GM12878 (cell line): Measurements from ENCODE around the gene HSD17B12. TPM values are rescaled to one million over a fixed set of nuclear protein-coding genes. Genes with fewer than 3 reads are reported as not detected.

Source experiments
- CREB1 ChIP-seq: IDR thresholded peaks from 2 replicates; pipeline ENCODE4 v1.6.1; 2012; ENCODE audit warnings: low read depth, mild to moderate bottlenecking, inconsistent platforms
- MEF2A ChIP-seq: IDR thresholded peaks from 2 replicates; pipeline ENCODE4 v1.6.1; 2011; ENCODE audit warnings: low read depth, mild to moderate bottlenecking, low read length, moderate library complexity; ENCODE audit not compliant: insufficient read depth
- MXI1 ChIP-seq: fragments of 150-350 bp; IDR thresholded peaks from 2 replicates; pipeline ENCODE4 v1.6.1; 2011; ENCODE audit warnings: low read depth, mild to moderate bottlenecking, inconsistent platforms, low read length, improper control_type of control experiment
- SREBF1 ChIP-seq: IDR thresholded peaks from 2 replicates; pipeline ENCODE4 v1.6.1; 2012; ENCODE audit warnings: mild to moderate bottlenecking, low read length
- SREBF2 ChIP-seq: IDR thresholded peaks from 2 replicates; pipeline ENCODE4 v1.6.1; 2012; ENCODE audit warnings: mild to moderate bottlenecking, low read length
- ZSCAN29 ChIP-seq: fragments of 450-650 bp; IDR thresholded peaks from 2 replicates; pipeline ENCODE4 v1.6.1; 2017; ENCODE audit warnings: mild to moderate bottlenecking, moderate library complexity
- polyA plus RNA-seq, 11 experiments: library from polyadenylated mRNA; depleted of rRNA in 4 of 11; unstranded in 6 of 11; stranded (reverse) in 5 of 11; fragments of >200 nt; fragmentation: Nextera tagmentation in 4 of 11; fragmentation: Illumina TruSeq in 1 of 11; extraction: Ambion mirVana in 4 of 11; extraction: Trizol in 1 of 11; gene quantifications; 1 replicate in 1 of 11; 2 replicates in 10 of 11; pipeline versions ENCODE4 v1.2.1 to v1.2.3, GENCODE V29; 2011 to 2016; ENCODE audit warnings: inconsistent platforms in 2 of 11, missing spikeins in 2 of 11, low read depth in 1 of 11
- total RNA-seq, 4 experiments: library from RNA; depleted of rRNA in 3 of 4; stranded (reverse); fragments of >200 nt in 3 of 4; fragmentation: Illumina TruSeq in 1 of 4; extraction: Trizol in 1 of 4; gene quantifications; 2 replicates each; pipeline versions ENCODE4 v1.2.1 to v1.2.3, GENCODE V29; 2013 to 2021
- TF ChIP-seq, protein P1 (sequence below): fragments of 450-650 bp; IDR thresholded peaks from 2 replicates; pipeline ENCODE4 v1.6.1; 2017; ENCODE audit warnings: mild to moderate bottlenecking, moderate library complexity
- TF ChIP-seq, protein P2 (sequence below): fragments of 450-650 bp; IDR thresholded peaks from 2 replicates; pipeline ENCODE4 v1.6.1; 2017; ENCODE audit warnings: antibody characterized with exemption, mild to moderate bottlenecking, moderate library complexity

The HSD17B12 gene
- total and polyA plus RNA-seq, 10 of the 15 experiments (the other 5 are each of a cell fraction or from before 2014, with no cell fraction given), result 23.6 to 88.0 (median 64.7) TPM

DNA sequence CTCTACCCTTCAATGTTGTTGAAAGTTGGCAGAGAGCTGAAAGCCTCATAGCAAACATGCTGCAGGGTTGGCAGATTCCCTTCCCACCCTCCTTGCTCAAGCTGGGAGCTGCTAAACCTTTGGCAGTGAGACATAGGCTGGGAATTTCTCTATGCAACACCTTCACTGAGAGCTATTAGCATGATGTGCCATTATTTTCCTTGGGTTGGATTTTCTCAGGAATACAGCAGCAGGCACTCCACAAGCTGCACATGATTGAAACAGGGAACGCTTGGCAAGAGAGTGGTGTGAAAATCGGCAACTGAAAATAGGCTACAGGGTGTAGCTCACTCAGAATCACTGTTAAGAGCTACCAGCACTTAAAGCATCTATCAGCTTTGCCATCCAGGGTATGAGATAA lies 190.5 kb downstream of the HSD17B12 start (continued):
- TF ChIP-seq, protein P1, sequence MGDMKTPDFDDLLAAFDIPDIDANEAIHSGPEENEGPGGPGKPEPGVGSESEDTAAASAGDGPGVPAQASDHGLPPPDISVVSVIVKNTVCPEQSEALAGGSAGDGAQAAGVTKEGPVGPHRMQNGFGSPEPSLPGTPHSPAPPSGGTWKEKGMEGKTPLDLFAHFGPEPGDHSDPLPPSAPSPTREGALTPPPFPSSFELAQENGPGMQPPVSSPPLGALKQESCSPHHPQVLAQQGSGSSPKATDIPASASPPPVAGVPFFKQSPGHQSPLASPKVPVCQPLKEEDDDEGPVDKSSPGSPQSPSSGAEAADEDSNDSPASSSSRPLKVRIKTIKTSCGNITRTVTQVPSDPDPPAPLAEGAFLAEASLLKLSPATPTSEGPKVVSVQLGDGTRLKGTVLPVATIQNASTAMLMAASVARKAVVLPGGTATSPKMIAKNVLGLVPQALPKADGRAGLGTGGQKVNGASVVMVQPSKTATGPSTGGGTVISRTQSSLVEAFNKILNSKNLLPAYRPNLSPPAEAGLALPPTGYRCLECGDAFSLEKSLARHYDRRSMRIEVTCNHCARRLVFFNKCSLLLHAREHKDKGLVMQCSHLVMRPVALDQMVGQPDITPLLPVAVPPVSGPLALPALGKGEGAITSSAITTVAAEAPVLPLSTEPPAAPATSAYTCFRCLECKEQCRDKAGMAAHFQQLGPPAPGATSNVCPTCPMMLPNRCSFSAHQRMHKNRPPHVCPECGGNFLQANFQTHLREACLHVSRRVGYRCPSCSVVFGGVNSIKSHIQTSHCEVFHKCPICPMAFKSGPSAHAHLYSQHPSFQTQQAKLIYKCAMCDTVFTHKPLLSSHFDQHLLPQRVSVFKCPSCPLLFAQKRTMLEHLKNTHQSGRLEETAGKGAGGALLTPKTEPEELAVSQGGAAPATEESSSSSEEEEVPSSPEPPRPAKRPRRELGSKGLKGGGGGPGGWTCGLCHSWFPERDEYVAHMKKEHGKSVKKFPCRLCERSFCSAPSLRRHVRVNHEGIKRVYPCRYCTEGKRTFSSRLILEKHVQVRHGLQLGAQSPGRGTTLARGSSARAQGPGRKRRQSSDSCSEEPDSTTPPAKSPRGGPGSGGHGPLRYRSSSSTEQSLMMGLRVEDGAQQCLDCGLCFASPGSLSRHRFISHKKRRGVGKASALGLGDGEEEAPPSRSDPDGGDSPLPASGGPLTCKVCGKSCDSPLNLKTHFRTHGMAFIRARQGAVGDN, result no peak
- TF ChIP-seq ZSCAN29, result no peak
- TF ChIP-seq CREB1, result no peak
- no peak for TF ChIP-seq MXI1
- no peak for TF ChIP-seq SREBF1
- no peak for TF ChIP-seq SREBF2
- TF ChIP-seq MEF2A, result no peak
- TF ChIP-seq, protein P2, sequence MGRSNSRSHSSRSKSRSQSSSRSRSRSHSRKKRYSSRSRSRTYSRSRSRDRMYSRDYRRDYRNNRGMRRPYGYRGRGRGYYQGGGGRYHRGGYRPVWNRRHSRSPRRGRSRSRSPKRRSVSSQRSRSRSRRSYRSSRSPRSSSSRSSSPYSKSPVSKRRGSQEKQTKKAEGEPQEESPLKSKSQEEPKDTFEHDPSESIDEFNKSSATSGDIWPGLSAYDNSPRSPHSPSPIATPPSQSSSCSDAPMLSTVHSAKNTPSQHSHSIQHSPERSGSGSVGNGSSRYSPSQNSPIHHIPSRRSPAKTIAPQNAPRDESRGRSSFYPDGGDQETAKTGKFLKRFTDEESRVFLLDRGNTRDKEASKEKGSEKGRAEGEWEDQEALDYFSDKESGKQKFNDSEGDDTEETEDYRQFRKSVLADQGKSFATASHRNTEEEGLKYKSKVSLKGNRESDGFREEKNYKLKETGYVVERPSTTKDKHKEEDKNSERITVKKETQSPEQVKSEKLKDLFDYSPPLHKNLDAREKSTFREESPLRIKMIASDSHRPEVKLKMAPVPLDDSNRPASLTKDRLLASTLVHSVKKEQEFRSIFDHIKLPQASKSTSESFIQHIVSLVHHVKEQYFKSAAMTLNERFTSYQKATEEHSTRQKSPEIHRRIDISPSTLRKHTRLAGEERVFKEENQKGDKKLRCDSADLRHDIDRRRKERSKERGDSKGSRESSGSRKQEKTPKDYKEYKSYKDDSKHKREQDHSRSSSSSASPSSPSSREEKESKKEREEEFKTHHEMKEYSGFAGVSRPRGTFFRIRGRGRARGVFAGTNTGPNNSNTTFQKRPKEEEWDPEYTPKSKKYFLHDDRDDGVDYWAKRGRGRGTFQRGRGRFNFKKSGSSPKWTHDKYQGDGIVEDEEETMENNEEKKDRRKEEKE, result no peak
